Body of pancreas (tissue), 4 donors: Measurements from ENCODE around the gene TMPRSS5. TPM values are rescaled to one million over a fixed set of nuclear protein-coding genes. Genes with fewer than 3 reads are reported as not detected.

Experiments used
- ATAC-seq: fragments of 150-250 bp; one replicate; pipeline ENCODE4 v1.9.1; 2016
- DNase-seq, 4 donors: peaks; one replicate each; pipeline ENCODE4 v3.0.0-alpha.2; 2019
- H3K27ac ChIP-seq, 4 donors: fragments of 200-600 bp; sonication (generic); 1 replicate in 3 of 4; 2 replicates in 1 of 4; pipeline versions ENCODE4 v1.5.1 to v1.6.1; 2016 to 2019; ENCODE audit warnings: mild to moderate bottlenecking in 1 of 4, mixed read lengths in 1 of 4, moderate library complexity in 1 of 4
- H3K27me3 ChIP-seq, 2 donors: fragments of 200-600 bp; sonication (generic); one replicate each; pipeline ENCODE4 v1.6.0; 2016; ENCODE audit warnings: mild to moderate bottlenecking in 1 of 2
- H3K36me3 ChIP-seq, 2 donors: fragments of 200-600 bp; sonication (generic); replicated peaks in 1 of 2; 2 replicates each; pipeline ENCODE4 v1.5.1; 2016; ENCODE audit warnings: low read depth in 2 of 2; ENCODE audit not compliant: insufficient read depth in 1 of 2
- H3K4me1 ChIP-seq: fragments of 200-600 bp; sonication (generic); one replicate; pipeline ENCODE4 v1.6.0; 2016
- H3K4me3 ChIP-seq, 2 donors: fragments of 200-600 bp; sonication (generic); 1 replicate in 1 of 2; 2 replicates in 1 of 2; pipeline ENCODE4 v1.5.1; 2016 to 2019
- H3K9me3 ChIP-seq, 3 donors: fragments of 200-600 bp; sonication (generic); 1 replicate in 2 of 3; 2 replicates in 1 of 3; pipeline ENCODE4 v1.5.1; 2016
- POLR2A ChIP-seq, 3 donors: fragments of 450-650 bp; IDR thresholded peaks; one replicate each; pipeline ENCODE4 v1.6.1; 2016; ENCODE audit warnings: antibody characterized with exemption in 3 of 3, mild to moderate bottlenecking in 2 of 3
- WGBS, 2 donors: methylation state at CpG; one replicate each; pipeline ENCODE4 v1.1.5; 2017; 5-methylcytosine and 5-hydroxymethylcytosine counted together
- intact Hi-C: fragments of 100-400 bp; cut with DNase I; formaldehyde crosslinking; loops from one replicate; pipeline ENCODE4 v1.15.1; 2023
- total RNA-seq, 2 donors: library from RNA; depleted of rRNA; stranded (reverse); fragments of >200 nt; gene quantifications; one replicate each; pipeline ENCODE4 v1.1.0, GENCODE V29; 2016
- TF ChIP-seq, protein P1 (sequence below), 7 experiments: fragments of 450-650 bp in 4 of 7; fragments of 200-600 bp in 3 of 7; sonication (generic) in 3 of 7; IDR thresholded peaks; one replicate each; pipeline ENCODE4 v1.5.1; 2016 to 2019; ENCODE audit warnings: antibody characterized with exemption in 7 of 7

TMPRSS5 gene
- total RNA-seq, result under 1 TPM in 1 of 2 donors, not detected in 1; 0.33 TPM

DNA sequence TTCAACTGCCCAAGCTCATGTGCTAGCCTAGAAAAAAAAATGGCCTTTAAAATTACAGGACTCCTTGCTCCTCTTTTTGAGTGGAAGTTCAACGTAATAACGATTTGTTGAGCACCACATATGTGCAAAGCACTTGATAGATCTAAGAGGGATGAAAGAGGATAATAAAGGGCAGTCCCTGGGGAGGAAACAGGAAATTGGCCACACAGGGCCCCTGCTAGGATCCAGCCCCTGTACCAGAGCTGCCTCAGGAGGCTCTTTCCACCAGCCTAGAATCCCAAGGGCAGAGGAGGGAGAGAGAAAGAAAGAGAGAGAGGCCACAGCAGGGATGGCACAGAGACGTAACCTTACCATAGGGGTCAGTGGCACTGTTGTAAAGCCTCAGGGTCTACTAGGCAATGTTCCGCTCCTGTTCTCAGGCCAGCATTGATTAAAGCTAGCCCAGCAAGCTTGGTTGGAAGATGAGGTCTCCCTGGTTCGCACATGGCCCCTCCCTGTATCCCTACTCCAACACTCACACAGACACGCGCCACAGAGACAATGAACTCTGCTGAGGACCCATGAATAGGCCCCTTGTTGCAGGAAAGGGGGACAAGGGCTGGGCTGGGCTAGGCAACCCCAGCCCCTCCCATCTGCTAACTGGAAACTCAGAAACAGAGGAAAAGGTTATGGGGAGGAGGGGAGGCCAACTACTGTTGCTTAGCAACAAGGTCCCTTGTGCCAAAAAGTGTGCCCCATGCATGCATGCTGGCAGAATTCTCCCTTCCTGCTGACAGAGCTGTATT lies at the start of gene TMPRSS5:
TMPRSS5 (minus strand) TSS at position 438 of the 785 bp plus-strand sequence; CDS start at position 354, 84 bp downstream.
- 77 to 85% methylated on average over 7 of the region's 7 CpGs for WGBS, 2 donors

DNA sequence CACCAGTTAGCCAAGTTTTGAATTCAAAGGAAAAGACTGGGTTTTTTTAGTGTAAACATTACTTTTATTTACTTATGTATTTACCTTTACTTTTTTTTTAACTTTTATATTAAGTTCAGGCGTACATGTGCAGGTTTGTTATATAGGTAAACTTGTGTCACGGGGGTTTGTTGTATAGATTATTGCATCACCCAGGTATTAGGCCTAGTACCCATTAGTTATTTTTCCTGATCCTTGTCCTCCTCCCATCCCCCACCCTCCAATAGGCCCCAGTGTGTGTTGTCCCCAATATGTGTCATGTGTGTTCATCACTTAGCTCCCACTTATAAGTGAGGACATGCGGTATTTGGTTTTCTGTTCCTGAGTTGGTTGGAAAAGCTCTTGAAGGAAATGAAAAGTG lies 46.8 kb upstream of the TMPRSS5 start:
- Histone ChIP-seq H3K9me3 (no peaks in the 10 kb centered on the region), H3K36me3 (peaks cover 10 to 11% of the 10 kb centered on the region in 2 donors), H3K4me3 (no peak overlapping the region), H3K27me3 (no peaks in the 10 kb centered on the region), H3K4me1 (no peaks in the 10 kb centered on the region), H3K27ac (no peak overlapping the region)
- TF ChIP-seq, protein P1, sequence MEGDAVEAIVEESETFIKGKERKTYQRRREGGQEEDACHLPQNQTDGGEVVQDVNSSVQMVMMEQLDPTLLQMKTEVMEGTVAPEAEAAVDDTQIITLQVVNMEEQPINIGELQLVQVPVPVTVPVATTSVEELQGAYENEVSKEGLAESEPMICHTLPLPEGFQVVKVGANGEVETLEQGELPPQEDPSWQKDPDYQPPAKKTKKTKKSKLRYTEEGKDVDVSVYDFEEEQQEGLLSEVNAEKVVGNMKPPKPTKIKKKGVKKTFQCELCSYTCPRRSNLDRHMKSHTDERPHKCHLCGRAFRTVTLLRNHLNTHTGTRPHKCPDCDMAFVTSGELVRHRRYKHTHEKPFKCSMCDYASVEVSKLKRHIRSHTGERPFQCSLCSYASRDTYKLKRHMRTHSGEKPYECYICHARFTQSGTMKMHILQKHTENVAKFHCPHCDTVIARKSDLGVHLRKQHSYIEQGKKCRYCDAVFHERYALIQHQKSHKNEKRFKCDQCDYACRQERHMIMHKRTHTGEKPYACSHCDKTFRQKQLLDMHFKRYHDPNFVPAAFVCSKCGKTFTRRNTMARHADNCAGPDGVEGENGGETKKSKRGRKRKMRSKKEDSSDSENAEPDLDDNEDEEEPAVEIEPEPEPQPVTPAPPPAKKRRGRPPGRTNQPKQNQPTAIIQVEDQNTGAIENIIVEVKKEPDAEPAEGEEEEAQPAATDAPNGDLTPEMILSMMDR (IDR thresholded peaks at IDR 0.05), result no peak
- TF ChIP-seq POLR2A (IDR thresholded peaks at IDR 0.05), result no peak
- no peak for ATAC-seq
- DNase-seq, result no peak
- WGBS, 2 donors, result 87 to 91% methylated on average over 3 of the region's 3 CpGs
- intact Hi-C loops, result no loop called here

More for the DNA sequence above, at the start of gene TMPRSS5:
- no peaks in the 10 kb centered on the region for H3K36me3 ChIP-seq
- TF ChIP-seq POLR2A (IDR thresholded peaks at IDR 0.05), result no peak
- TF ChIP-seq, protein P1 (IDR thresholded peaks at IDR 0.05), result no peak
- H3K4me3 ChIP-seq, result no peak within 1 kb of the TSS
- H3K9me3 ChIP-seq, result peaks cover 0 to 4% (median 0%) of the 10 kb centered on the region in 3 donors
- intact Hi-C loops, result no loop called here
- DNase-seq (no peak), ATAC-seq (no peak)
- no peaks in the 10 kb centered on the region for H3K27me3 ChIP-seq
- H3K27ac ChIP-seq, result no peak within 1 kb of the TSS
- H3K4me1 ChIP-seq, result no peaks in the 10 kb centered on the region

DNA sequence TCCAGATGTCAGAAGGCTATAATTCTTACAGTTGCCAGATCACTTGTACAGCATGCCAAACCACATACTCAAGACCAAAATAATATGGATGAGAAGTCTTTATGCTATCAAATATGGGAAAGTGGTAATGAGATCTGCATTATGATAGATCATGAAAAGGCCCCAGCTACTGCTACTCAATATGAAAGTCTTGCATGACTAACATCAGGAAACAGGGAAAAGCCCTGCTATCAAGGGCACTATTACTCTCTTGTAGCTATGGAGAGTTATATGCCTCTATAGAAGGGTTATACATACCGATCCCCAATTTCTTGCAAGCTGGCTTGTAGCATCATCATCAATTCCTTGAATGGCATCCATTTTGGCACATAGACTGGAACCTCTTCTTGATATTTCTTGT lies 30.2 kb upstream of the TMPRSS5 start:
- Histone ChIP-seq H3K27ac (no peak overlapping the region), H3K4me3 (no peak overlapping the region), H3K9me3 (no peaks in the 10 kb centered on the region), H3K4me1 (no peaks in the 10 kb centered on the region), H3K36me3 (peaks cover 0 to 37% of the 10 kb centered on the region in 2 donors), H3K27me3 (no peaks in the 10 kb centered on the region)
- TF ChIP-seq, protein P1 (IDR thresholded peaks at IDR 0.05), result no peak
- no peak for TF ChIP-seq POLR2A (IDR thresholded peaks at IDR 0.05)
- intact Hi-C loops, result no loop called here
- 88 to 100% methylated on average over 1 of the region's 1 CpG for WGBS, 2 donors
- no peak for DNase-seq
- ATAC-seq, result no peak

DNA sequence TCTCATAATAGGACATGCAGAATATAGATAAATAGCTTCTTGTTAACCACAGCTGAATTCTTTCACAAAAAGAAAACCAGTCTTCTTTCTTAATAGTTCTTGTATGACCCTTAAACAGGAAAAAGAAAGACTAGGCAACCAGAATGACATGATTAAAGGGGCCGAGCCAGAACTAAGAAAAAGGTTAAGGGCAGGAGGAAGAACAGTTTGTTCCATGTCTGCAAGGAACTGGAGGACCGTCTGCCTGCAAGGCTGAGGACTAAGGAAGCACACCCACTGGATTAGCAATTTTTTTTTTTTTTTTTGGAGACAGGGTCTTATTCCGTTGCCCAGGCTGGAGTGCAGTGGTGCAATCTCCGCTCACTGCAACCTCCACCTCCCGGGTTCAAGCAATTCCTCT lies 26.0 kb upstream of the TMPRSS5 start:
- Histone ChIP-seq H3K4me1 (no peaks in the 10 kb centered on the region), H3K27me3 (no peaks in the 10 kb centered on the region), H3K36me3 (peaks cover 0 to 24% of the 10 kb centered on the region in 2 donors), H3K27ac (no peak overlapping the region), H3K9me3 (no peaks in the 10 kb centered on the region), H3K4me3 (no peak overlapping the region)
- intact Hi-C loops, result no loop called here
- ATAC-seq (no peak), DNase-seq (peak in 1 of 4 donors; percentile 4)
- TF ChIP-seq, protein P1 (IDR thresholded peaks at IDR 0.05), result no peak
- no peak for TF ChIP-seq POLR2A (IDR thresholded peaks at IDR 0.05)
- WGBS, 2 donors, result 85 to 90% methylated on average over 5 of the region's 5 CpGs
